CD4-positive, alpha-beta T cell treated with Interleukin-1 beta for 1 hour (primary cell): ENCODE measurements around the gene WDR17.
"Not testable (repeated sequence)": the region's sequence is repeated elsewhere in the genome, so short reads cannot be mapped to it uniquely, and the experiment has no call there.

Experiments used
- DNase-seq, 2 donors: peaks; one replicate each; pipeline ENCODE4 v3.0.0-alpha.2; 2020 to 2022

Gene WDR17

DNA sequence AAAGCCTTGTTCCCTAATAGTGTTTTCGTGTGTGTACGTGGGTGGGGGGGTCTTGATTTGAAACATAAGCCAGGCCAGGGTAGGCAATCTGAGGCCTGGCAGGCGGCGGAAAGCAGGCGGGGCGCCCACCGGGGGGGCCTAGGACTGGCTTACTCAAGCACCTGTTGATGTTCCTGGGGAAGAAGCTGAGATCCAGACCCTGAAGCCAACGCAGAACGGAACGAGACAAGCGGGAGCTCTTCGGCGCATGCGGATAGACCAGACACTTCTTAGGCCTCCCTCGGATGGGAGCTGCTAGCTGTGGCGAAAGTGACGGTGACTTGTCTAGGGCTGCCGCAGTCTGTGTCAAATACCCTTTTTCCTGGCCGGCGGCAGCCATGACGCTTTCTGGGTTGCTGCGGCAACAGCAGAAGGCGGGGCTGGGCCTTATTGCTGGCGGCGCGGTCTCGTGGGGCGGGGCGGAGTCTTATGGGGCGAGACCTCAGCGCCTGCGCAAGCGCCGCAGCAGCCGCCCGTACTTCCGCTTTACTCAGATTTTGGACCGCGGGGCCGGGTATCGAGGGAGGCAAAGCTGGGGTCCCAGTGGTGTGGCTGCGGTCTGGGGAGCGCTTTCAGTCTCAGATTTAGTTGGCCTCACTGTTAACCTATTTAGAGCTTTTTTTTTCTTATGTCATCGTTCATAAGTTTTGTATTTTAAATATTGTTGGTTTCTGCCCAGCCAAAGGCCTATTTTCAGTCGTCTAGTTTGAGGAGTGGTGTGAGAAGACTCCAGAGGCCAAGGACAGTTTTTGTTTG is 129.7 kb downstream of the WDR17 start, which contains the start of gene SPATA4:
TSS of gene SPATA4 (minus strand) at position 402 of the 795 bp plus-strand sequence. CDS start at position 379, 23 bp downstream.
- peak; percentile 91 to 93 for DNase-seq

DNA sequence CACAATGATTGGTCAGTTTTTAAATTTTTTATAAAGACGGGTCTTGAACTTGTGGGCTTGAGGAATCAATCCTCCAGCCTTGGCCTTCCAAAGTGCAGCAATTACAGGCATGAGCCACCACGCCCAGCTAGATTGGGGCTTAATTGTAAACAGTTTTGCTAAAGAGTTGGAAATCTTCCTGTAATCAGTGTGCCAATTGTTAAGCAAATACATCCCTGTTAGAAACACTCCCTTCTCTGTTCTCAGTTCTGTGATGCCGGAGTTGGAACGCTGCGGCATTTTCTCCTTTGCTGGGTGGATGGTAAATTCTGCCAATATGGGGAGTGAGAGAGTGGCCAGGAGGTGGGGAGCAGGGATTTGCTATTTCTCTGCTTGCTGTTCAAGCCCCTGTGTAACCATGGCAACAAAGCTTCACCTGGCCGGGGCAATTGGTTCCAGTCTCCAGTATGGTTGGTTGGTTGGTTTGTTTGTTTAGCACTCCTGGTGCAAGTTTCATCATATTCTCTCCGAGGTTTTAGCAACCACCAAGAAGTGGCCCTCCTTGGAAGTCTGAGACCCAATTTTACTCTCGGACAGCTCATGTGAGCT is 132.8 kb downstream of the WDR17 start:
- no peak for DNase-seq

DNA sequence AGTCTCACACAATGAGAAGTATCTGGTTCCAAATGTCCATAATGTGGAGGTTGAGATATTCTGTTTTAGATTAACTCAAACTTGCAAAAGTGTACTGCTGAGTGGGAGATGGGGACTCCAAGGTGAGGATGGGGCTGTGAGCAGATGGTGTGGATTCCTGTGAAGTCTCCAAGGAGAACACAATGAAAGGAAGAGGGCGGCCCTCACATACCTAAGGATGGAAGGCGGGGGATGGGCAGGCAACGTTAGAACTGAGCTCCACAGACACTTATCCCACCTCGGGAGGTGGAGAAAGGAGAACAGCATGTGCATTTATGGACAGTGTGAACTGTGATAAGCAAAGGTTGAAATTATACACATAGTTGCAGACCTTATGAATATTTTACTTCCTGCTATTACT is 139.7 kb downstream of the WDR17 start:
- no peak for DNase-seq

DNA sequence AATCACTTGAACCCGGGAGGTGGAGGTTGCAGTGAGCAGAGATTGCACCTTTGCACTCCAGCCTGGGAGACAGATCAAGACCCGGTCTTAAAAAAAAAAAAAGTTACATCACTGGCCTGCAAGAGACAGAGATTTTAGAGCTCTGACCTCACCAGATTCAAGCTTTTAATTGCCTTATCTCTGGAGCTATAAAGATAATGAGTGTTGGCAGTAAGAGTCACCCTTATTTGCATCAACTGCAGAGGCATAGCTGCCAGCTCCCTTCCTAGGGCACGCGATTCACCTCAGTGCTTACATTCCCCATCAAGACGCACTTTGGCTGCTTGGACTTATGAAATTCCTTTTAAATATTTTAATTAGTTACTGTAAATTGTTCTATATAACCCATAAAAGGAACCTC is 142.2 kb downstream of the WDR17 start:
- no peak for DNase-seq

DNA sequence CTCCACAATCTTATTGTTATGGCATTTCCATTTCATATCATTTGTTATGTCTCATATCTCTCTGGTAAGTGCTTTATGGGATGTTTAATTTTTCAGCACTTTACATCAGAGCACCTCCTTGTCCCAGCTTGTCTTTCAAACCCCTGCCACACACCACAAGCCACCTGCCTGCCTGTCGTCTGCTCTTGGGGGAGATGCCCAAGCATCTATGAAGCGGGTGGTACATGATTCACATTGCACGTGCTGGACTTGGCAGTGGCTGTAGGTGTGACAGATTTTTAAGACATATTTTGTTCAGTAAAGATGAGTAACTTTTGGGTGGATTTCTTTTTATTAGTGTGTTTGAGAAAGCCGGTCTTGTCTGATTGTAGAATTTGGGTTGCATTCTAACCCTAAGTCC is 143.9 kb downstream of the WDR17 start:
- no peak for DNase-seq

DNA sequence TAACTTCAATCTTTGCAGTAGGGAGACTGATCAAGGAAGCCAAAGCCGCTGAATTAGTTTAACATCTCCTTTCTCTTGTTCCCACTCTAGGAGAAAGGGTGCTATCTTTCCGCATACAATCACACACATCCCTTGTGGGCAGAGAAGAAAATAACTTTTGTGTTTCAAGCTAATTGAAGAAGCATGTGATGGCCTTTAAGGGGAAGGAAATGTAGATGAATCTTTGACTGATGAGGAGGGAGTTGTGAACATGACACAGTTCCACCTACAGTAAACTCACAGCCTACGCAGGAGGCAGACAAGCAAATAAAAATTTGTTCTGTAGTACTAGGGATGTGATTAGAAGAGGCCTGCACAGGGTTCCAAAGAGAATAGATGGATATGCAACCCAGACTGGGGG is 144.5 kb downstream of the WDR17 start:
- DNase-seq = no peak

DNA sequence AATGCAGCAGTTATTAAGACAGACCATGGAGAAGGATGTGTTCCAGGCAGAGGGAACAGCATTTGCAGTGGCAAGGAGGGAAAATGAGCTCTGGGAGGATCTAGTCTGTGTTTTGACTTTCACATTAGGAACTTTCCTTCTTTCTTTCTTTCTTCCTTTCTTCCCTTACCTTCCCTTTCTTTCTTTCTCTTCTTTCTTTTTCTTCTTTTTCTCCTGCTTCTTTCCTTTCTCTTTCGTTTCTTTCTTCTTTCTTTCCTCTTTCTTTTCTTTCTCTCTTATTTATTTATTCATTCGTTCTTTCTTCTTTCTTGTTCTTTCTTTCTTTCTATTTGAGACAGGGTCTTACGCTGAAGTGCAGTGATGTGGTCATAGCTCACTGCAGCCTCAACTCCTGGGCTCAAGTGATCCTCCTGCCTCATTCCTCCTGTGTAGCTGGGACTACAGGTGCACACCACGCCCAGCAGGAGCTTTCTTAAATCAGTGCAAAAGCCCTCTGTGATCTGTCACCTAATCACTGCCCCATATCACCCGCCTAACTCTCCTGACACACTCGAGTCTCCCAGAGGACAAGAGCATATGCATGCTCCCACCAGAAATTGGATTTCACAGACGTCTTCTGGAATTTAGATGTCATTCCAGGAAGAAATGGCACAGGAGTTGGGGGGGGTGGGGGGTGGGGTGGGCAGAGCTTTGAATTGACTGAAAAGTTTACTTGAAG is 145.1 kb downstream of the WDR17 start:
- no peak for DNase-seq

DNA sequence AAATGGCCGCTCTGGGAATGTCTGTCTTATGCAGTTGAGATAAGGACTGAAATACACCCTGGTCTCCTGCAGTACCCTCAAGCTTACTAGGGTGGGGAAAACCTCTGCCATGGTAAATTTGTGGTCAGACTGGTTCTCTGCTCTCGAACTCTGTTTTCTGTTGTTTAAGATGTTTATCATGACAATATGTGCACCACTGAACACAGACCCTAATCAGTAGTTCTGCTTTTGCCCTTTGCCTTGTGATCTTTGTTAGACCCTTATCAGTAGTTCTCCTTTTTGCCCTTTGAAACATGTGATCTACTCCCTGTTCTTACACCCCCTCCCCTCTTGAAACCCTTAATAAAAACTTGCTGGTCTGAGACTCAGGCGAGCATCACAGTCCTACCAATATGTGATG is 146.7 kb downstream of the WDR17 start:
- not testable (repeated sequence) for DNase-seq

DNA sequence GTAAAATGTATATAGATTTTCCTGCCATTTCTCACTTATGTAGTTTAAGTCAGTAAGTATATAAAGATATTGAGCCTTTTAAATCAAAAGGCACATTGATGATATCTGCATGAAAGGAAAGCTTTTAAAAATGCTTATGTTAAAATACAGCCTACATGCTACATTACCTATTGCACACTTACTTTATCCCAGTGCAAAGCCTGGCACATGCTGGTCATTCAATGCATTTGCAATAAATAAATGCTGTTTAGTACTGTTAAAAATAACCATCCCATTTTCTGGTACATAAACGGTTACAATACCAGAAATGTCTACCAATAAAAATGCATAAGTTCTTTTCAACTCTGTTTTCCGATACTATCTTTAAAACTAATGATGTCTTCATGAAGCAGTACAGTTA is 151.9 kb downstream of the WDR17 start:
- no peak for DNase-seq

DNA sequence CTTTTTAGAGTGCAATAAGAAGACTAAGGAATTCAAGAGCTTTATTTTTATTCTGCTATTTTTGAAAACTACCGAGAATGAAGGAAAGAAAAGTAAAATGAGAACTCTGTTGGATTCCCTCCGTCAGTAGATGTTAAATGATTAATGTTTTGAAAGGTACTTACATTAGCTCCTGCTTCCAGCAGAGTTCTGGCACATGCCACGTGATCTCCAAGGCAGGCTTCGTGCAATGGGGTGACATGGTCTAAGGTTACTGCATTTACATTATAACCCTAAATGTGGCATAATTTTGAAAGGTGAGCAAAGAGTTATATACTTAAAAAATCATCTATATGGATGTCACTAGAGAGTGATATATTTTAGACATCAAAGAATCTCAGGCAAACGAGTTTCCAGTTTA is 156.5 kb downstream of the WDR17 start:
- DNase-seq = no peak

DNA sequence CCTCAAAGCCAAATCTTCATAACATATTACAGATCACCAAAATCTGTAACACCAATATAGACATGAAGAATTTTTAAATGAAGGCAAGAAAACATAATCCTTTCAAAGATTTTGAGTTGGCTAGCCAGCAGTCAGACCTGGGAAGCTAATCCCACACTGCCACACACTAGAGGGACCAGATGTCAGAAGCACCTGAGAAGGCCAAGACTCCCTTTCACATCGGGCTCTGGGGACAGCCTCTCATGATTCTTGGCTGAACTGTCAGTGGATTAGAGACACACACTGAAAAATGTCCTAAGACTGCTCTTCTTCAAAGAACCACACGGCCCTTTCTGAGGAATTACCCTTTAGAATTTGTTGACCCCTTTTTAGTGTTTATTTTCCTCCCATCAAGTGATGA is 157.9 kb downstream of the WDR17 start:
- no peak for DNase-seq

DNA sequence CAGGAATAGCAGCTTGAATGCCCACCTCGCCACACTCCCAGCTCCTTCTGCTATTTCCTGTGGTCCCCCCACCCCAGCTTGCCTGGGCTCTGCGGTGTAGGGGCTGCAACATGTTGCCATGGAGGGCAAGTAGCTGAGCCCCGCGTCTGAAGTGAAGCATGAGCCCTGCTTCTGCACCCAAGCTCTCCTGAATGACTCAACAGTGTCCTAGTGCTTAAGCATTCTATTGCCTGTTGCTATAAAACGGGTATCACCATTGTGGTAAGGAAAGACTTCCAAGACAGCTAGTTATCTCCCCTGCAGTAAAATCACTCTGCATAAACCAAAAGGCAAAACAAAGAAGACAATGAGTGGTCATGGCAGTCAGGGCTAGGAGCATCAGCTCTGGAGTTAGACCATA is 161.1 kb downstream of the WDR17 start:
- no peak for DNase-seq

DNA sequence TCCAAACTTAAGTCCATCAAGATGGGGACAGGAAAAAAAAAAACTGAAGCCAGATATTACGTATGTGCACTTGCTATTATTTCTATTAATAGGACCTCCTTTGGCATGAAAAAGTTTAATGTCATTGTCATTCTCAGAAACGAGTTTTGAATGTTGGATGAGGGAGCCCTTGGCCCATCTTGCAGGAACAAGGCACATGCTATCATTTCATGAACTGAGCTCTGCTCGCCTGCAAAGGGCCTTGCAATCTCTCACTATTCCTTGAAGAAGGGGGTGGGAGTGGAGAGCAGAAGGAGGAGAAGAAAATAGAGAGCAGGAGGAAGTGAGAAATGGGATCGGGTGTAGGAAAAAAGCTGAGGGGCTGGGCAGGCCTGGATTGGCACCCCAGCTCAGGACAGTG is 164.0 kb downstream of the WDR17 start:
- DNase-seq = no peak
